Measurements from ENCODE around the gene ARF3.

Gene ARF3

GRCh38 chr12:48981757-48982157 lies 24.5 kb upstream of the ARF3 start:
- no peak for DNase-seq (ENCODE audit: low spot score)

GRCh38 chr12:48980953-48981756 lies 23.9 kb upstream of the ARF3 start:
- DNase-seq (ENCODE audit: low spot score), result no peak

GRCh38 chr12:48980389-48980952 lies 23.2 kb upstream of the ARF3 start:
- DNase-seq (ENCODE audit: low spot score), result no peak

GRCh38 chr12:48979602-48980388 lies 22.5 kb upstream of the ARF3 start:
- no peak for DNase-seq (ENCODE audit: low spot score)

GRCh38 chr12:48978741-48979601 lies 21.7 kb upstream of the ARF3 start:
- no peak for DNase-seq (ENCODE audit: low spot score)

GRCh38 chr12:48978291-48978740 lies 21.0 kb upstream of the ARF3 start, which contains the start of gene WNT1:
Gene WNT1 (plus strand): TSS chr12:48978322. CDS start chr12:48978651, 329 bp downstream.
- no peak for DNase-seq (ENCODE audit: low spot score)

GRCh38 chr12:48977290-48978281 lies 20.3 kb upstream of the ARF3 start:
- peak; percentile 76 for DNase-seq (ENCODE audit: low spot score)

- DNase-seq (ENCODE audit: low spot score), result no peak
Measured at GRCh38 chr12:48973941-48974673, 16.8 kb upstream of the ARF3 start.

GRCh38 chr12:48973531-48973930 lies 16.2 kb upstream of the ARF3 start:
- no peak for DNase-seq (ENCODE audit: low spot score)

- no peak for DNase-seq (ENCODE audit: low spot score)
Measured at GRCh38 chr12:48972952-48973483, 15.7 kb upstream of the ARF3 start.

GRCh38 chr12:48972213-48972951 lies 15.1 kb upstream of the ARF3 start:
- DNase-seq (ENCODE audit: low spot score), result no peak

- no peak for DNase-seq (ENCODE audit: low spot score)
Measured at GRCh38 chr12:48970702-48971334, 13.5 kb upstream of the ARF3 start.

- no peak for DNase-seq (ENCODE audit: low spot score)
Measured at GRCh38 chr12:48969833-48970701, 12.8 kb upstream of the ARF3 start.

GRCh38 chr12:48969160-48969771 lies 12.0 kb upstream of the ARF3 start:
- no peak for DNase-seq (ENCODE audit: low spot score)

- no peak for DNase-seq (ENCODE audit: low spot score)
Measured at GRCh38 chr12:48968467-48968866, 11.2 kb upstream of the ARF3 start.

GRCh38 chr12:48967991-48968390 lies 10.7 kb upstream of the ARF3 start:
- DNase-seq (ENCODE audit: low spot score), result no peak
